Brain microvascular endothelial cell (primary cell): ENCODE results near the gene AADACL3.

Experiments used
- DNase-seq: peaks from one replicate; pipeline ENCODE4 v3.0.0-alpha.2; 2020
- H3K27ac ChIP-seq: fragments of 250-450 bp; sonication (Bioruptor Pico); 2 replicates; pipeline ENCODE4 v1.5.1; 2020; ENCODE audit warnings: mild to moderate bottlenecking, moderate library complexity
- H3K27me3 ChIP-seq: fragments of 250-450 bp; sonication (Bioruptor Pico); replicated peaks from 2 replicates; pipeline ENCODE4 v1.5.1; 2020; ENCODE audit warnings: mild to moderate bottlenecking
- H3K36me3 ChIP-seq: fragments of 250-450 bp; sonication (Bioruptor Pico); replicated peaks from 2 replicates; pipeline ENCODE4 v1.5.1; 2020; ENCODE audit warnings: mild to moderate bottlenecking
- H3K4me3 ChIP-seq: 2 replicates; pipeline ENCODE4 v1.5.1; 2011; ENCODE audit warnings: low read depth, mild to moderate bottlenecking, control low read depth, low read length, moderate library complexity
- in situ Hi-C: cut with HindIII; loops from 2 replicates; pipeline ENCODE4 v1.10.0; 2017; ENCODE audit warnings: low sequenced_read_pairs, low pct_ligation_motif_present
- TF ChIP-seq, protein P1 (sequence below): IDR thresholded peaks from 2 replicates; pipeline ENCODE4 v1.5.1; 2011; ENCODE audit warnings: low read depth, mild to moderate bottlenecking, moderate library complexity, low read length, control low read depth, inconsistent platforms; ENCODE audit errors: missing control alignments

AADACL3 gene

DNA sequence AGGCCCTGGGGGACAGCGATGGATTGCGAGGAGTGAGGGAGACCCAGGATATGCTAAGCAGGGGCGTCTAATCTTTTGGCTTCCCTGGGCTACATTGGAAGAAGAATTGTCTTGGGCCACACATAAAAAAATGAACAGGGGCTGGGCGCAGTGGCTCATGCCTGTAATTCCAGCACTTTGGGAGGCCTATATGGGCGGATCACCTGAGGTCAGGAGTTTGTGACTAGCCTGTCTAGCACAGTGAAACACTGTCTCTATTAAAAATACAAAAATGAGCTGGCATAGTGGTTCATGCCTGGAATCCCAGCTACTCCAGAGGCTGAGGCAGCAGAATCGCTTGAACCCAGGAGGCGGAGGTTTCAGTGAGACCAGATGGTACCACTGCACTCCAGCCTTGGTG lies 46.9 kb downstream of the AADACL3 start:
- Histone ChIP-seq H3K36me3 (no peaks in the 10 kb centered on the region), H3K4me3 (no peak overlapping the region), H3K27me3 (no peaks in the 10 kb centered on the region), H3K27ac (no peak overlapping the region)
- DNase-seq: no peak
- in situ Hi-C loops: no loop called here
- TF ChIP-seq, protein P1, sequence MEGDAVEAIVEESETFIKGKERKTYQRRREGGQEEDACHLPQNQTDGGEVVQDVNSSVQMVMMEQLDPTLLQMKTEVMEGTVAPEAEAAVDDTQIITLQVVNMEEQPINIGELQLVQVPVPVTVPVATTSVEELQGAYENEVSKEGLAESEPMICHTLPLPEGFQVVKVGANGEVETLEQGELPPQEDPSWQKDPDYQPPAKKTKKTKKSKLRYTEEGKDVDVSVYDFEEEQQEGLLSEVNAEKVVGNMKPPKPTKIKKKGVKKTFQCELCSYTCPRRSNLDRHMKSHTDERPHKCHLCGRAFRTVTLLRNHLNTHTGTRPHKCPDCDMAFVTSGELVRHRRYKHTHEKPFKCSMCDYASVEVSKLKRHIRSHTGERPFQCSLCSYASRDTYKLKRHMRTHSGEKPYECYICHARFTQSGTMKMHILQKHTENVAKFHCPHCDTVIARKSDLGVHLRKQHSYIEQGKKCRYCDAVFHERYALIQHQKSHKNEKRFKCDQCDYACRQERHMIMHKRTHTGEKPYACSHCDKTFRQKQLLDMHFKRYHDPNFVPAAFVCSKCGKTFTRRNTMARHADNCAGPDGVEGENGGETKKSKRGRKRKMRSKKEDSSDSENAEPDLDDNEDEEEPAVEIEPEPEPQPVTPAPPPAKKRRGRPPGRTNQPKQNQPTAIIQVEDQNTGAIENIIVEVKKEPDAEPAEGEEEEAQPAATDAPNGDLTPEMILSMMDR: no peak

DNA sequence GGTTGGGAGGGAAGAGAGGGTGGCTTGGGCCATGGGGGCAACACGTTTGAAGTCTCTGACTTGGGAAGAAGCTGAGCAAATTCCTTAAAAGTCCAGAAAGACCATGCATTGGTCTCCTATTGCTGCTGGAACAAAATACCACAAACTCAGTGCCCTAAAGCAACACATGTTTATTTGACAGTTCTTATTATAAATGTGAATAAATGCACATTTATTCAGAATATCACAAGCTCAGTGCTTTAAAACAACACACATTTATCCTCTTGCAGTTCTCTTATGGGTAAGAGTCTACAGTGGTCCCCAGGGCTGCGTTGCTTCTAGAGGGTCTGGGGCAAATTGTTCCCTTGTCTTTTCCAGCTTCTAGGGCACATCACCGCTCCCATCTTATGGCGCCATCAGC lies 47.6 kb downstream of the AADACL3 start:
- Histone ChIP-seq H3K36me3 (no peaks in the 10 kb centered on the region), H3K4me3 (no peak overlapping the region), H3K27ac (no peak overlapping the region), H3K27me3 (no peaks in the 10 kb centered on the region)
- in situ Hi-C loops: no loop called here
- no peak for DNase-seq
- TF ChIP-seq, protein P1: no peak

GRCh38 chr1:12764016-12764415 lies 48.1 kb downstream of the AADACL3 start:
- H3K36me3 ChIP-seq: no peaks in the 10 kb centered on the region
- TF ChIP-seq, protein P1: no peak
- H3K27me3 ChIP-seq: no peaks in the 10 kb centered on the region
- no peak overlapping the region for H3K4me3 ChIP-seq
- in situ Hi-C loops: no loop called here
- no peak overlapping the region for H3K27ac ChIP-seq
- no peak for DNase-seq

DNA sequence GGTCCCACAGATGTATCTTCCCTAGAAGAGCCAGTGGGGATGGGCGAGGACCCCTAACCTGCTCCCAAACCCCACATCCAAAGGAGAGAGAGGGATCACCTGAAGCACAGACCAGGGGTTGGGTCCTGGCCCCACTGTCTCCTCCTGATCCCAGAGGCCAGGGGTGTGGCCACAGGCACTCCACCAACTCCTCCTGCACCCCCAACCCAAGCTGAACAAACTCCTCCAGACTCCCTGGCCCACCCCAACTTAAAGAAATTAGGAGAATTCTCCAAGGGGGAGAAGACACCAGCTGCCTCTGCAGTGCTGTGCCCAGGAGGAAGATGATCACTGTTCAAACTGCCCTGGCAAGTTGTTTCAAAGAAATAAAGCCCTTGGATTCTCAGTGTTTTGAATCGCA lies 53.1 kb downstream of the AADACL3 start:
- H3K27ac ChIP-seq: no peak overlapping the region
- in situ Hi-C loops: no loop called here
- DNase-seq: no peak
- TF ChIP-seq, protein P1: no peak
- no peak overlapping the region for H3K4me3 ChIP-seq
- no peaks in the 10 kb centered on the region for H3K36me3 ChIP-seq
- H3K27me3 ChIP-seq: no peaks in the 10 kb centered on the region

GRCh38 chr1:12769976-12770505 lies 54.1 kb downstream of the AADACL3 start:
- TF ChIP-seq, protein P1: no peak
- no peak for DNase-seq
- Histone ChIP-seq H3K27me3 (no peaks in the 10 kb centered on the region), H3K27ac (no peak overlapping the region), H3K4me3 (no peak overlapping the region), H3K36me3 (no peaks in the 10 kb centered on the region)
- in situ Hi-C loops: no loop called here

- no peak overlapping the region for H3K4me3 ChIP-seq
- H3K27me3 ChIP-seq: no peaks in the 10 kb centered on the region
- in situ Hi-C loops: no loop called here
- H3K27ac ChIP-seq: no peak overlapping the region
- TF ChIP-seq, protein P1: no peak
- H3K36me3 ChIP-seq: no peaks in the 10 kb centered on the region
- no peak for DNase-seq
Observed at GRCh38 chr1:12770620-12771019, 54.7 kb downstream of the AADACL3 start.
